22Rv1 (cell line): Measurements from ENCODE around the gene PRKCE.
A peak's percentile ranks its signal among the peaks of the same experiment; 100 is the strongest.
"Not testable (repeated sequence)": the region's sequence is repeated elsewhere in the genome, so short reads cannot be mapped to it uniquely, and the experiment has no call there.

Source experiments
- H3K27ac ChIP-seq: fragments of 450-650 bp; 2 replicates; pipeline ENCODE4 v1.5.1; 2017
- CTCF ChIP-seq: fragments of 450-650 bp; IDR thresholded peaks from 2 replicates; pipeline ENCODE4 v1.5.1; 2017; ENCODE audit warnings: mild to moderate bottlenecking
- ZFX ChIP-seq: fragments of 450-650 bp; IDR thresholded peaks from 2 replicates; pipeline ENCODE4 v1.6.1; 2017; ENCODE audit warnings: antibody characterized with exemption, borderline replicate concordance

The PRKCE gene

GRCh38 chr2:45884126-45884525 lies 232.7 kb downstream of the PRKCE start:
- H3K27ac ChIP-seq: no peak overlapping the region
- TF ChIP-seq ZFX: no peak

DNA sequence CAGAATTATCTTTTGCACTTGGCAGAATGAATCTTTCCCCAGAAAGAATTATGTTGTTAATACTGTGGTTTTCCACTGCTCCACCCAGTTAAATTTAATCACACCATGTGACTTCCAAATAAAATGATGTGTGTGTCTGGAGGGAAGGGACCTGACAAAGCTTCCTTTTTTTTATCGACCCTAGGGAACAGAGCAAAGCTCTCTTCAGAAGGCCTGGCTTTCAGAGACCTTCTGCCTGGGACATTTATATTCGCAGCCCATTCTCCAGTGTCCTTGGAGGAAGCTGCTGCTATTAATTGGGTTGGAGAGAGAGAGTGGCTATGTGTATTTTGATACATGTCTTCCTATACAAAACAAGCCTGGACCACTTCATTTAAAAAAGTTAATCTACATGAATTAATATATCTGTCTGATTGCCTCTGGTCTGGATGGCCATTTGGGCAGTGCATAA lies 233.7 kb downstream of the PRKCE start:
- TF ChIP-seq ZFX (no peak), CTCF (no peak)
- no peak overlapping the region for H3K27ac ChIP-seq

DNA sequence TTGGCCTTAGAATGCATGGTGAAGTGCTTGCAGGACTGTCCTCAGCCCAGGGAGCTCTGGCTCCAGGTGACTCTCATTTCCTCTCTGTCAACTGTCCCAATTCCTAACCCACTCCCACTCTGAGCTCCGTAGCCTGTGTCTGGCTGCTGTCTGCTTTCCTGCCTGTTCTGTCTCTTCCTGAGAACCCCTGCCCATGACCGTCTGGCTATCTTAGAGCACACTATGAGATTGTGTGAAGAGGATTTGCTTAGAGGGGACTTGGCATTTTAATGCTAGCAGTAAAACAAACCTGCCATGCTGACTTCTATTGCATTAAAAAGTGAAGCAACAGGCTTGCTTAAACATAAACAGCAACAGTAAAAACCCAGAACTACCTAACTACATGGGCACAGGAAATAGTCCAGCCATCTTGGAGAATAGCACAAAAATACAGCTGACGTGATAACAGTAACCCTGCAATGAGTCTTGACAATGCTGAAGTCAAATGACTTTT lies 234.7 kb downstream of the PRKCE start:
- no peak overlapping the region for H3K27ac ChIP-seq

DNA sequence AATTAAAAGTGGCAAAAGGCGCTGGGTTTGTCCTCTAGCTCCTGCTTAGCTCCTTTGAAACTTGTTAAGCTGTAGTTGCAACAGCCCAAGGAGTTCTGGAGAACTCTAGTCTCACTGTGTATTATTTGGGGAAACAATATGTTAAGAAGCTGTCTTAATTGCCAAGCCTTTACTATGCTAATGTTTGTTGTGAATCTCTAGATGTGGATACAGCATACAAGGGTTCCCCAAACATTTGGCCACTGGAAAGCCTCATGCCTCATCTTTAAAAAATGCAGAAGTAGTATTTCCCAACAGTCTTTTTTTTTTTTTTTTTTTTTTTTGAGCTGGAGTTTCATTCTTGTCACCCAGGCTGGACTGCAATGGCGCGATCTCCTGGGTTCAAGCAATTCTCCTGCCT lies 236.7 kb downstream of the PRKCE start:
- H3K27ac ChIP-seq: no peak overlapping the region
- TF ChIP-seq ZFX (no peak), CTCF (no peak)

More for the DNA sequence above, 234.7 kb downstream of the PRKCE start:
- TF ChIP-seq ZFX: no peak
- no peak for TF ChIP-seq CTCF

- H3K27ac ChIP-seq: no peak overlapping the region
Observed at GRCh38 chr2:45888641-45889040, 237.2 kb downstream of the PRKCE start.

GRCh38 chr2:45889053-45889452 lies 237.6 kb downstream of the PRKCE start:
- H3K27ac ChIP-seq: no peak overlapping the region
- no peak for TF ChIP-seq ZFX
- TF ChIP-seq CTCF: 0 out of 2 replicates have a peak, but pooled peaks have one; percentile 14

More at GRCh38 chr2:45888641-45889040, 237.2 kb downstream of the PRKCE start:
- TF ChIP-seq CTCF: no peak
- no peak for TF ChIP-seq ZFX

- TF ChIP-seq ZFX (no peak), CTCF (no peak)
- H3K27ac ChIP-seq: no peak overlapping the region
Observed at GRCh38 chr2:45889620-45890370, 238.3 kb downstream of the PRKCE start.

DNA sequence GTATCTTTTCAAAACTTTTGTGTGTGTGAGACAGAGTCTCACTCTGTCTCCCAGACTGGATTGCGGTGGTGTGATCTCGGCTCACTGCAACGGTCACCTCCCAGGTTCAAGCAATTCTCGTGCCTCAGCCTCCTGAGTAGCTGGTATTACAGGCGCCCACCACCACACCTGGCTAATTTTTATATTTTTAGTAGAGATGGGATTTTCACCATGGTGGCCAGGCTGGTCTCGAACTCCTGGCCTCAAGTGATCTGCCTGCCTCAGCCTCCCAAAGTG lies 238.8 kb downstream of the PRKCE start:
- not testable (repeated sequence) for H3K27ac ChIP-seq
